GM23248 (cell line): ENCODE data around the gene PSD4. TPM values are rescaled to one million over a fixed set of nuclear protein-coding genes. Genes with fewer than 3 reads are reported as not detected.

Experiments used
- DNase-seq: peaks from one replicate; pipeline ENCODE4 v3.0.0-alpha.2; 2015
- H2AFZ ChIP-seq: fragments of 200-600 bp; sonication (generic); 2 replicates; pipeline ENCODE4 v1.6.1; 2016; ENCODE audit warnings: antibody characterized with exemption
- H3F3A ChIP-seq: fragments of 200-600 bp; sonication (generic); 2 replicates; pipeline ENCODE4 v1.6.1; 2016; ENCODE audit warnings: mild to moderate bottlenecking, antibody characterized with exemption, mixed run types; ENCODE audit not compliant: insufficient read depth
- H3K27ac ChIP-seq: fragments of 200-600 bp; sonication (generic); 2 replicates; pipeline ENCODE4 v1.5.1; 2016; ENCODE audit warnings: mild to moderate bottlenecking
- H3K27me3 ChIP-seq: fragments of 200-600 bp; sonication (generic); replicated peaks from 2 replicates; pipeline ENCODE4 v1.6.1; 2016; ENCODE audit warnings: mild to moderate bottlenecking; ENCODE audit not compliant: insufficient read depth
- H3K36me3 ChIP-seq: fragments of 200-600 bp; sonication (generic); 2 replicates; pipeline ENCODE4 v1.6.1; 2016; ENCODE audit warnings: low read depth, mild to moderate bottlenecking
- H3K4me1 ChIP-seq: fragments of 200-600 bp; sonication (generic); 2 replicates; pipeline ENCODE4 v1.6.1; 2016; ENCODE audit warnings: mild to moderate bottlenecking; ENCODE audit not compliant: insufficient read depth
- H3K4me2 ChIP-seq: fragments of 200-600 bp; sonication (generic); one replicate; pipeline ENCODE4 v1.6.1; 2016; ENCODE audit warnings: mild to moderate bottlenecking; ENCODE audit not compliant: unreplicated experiment
- H3K4me3 ChIP-seq: fragments of 200-600 bp; sonication (generic); 2 replicates; pipeline ENCODE4 v1.5.1; 2016; ENCODE audit warnings: mild to moderate bottlenecking
- H3K79me2 ChIP-seq: fragments of 200-600 bp; sonication (generic); 2 replicates; pipeline ENCODE4 v1.6.1; 2016; ENCODE audit warnings: mild to moderate bottlenecking; ENCODE audit not compliant: insufficient read depth
- H3K9ac ChIP-seq: fragments of 200-600 bp; sonication (generic); 2 replicates; pipeline ENCODE4 v1.6.1; 2016; ENCODE audit warnings: mild to moderate bottlenecking
- H3K9me2 ChIP-seq: fragments of 200-600 bp; sonication (generic); 2 replicates; pipeline ENCODE4 v1.6.1; 2016; ENCODE audit warnings: mixed run types, mild to moderate bottlenecking, moderate library complexity; ENCODE audit not compliant: insufficient read depth
- H3K9me3 ChIP-seq: fragments of 200-600 bp; sonication (generic); one replicate; pipeline ENCODE4 v1.6.1; 2017; ENCODE audit warnings: low read depth
- H4K20me1 ChIP-seq: fragments of 200-600 bp; sonication (generic); 2 replicates; pipeline ENCODE4 v1.6.0; 2016; ENCODE audit not compliant: insufficient read depth
- EZH2 ChIP-seq: fragments of 200-600 bp; sonication (generic); IDR thresholded peaks from 2 replicates; pipeline ENCODE4 v1.6.1; 2018; ENCODE audit warnings: antibody characterized with exemption, mild to moderate bottlenecking; ENCODE audit not compliant: insufficient read depth, poor library complexity, severe bottlenecking
- EZH2phosphoT487 ChIP-seq: fragments of 200-600 bp; sonication (generic); IDR thresholded peaks from 2 replicates; pipeline ENCODE4 v1.6.1; 2018; ENCODE audit warnings: antibody characterized with exemption, moderate library complexity, mild to moderate bottlenecking, low read depth; ENCODE audit not compliant: insufficient read depth
- WGBS, 2 experiments: methylation state at CpG; one replicate each; pipeline ENCODE4 v1.1.6; 2015 to 2017; ENCODE audit warnings: low lambda C conversion rate in 2 of 2, low coverage in 1 of 2; ENCODE audit errors: missing lambda C conversion rate in 2 of 2; 5-methylcytosine and 5-hydroxymethylcytosine counted together
- in situ Hi-C: fragments of 300-500 bp; cut with MboI; formaldehyde crosslinking; loops from 2 replicates; pipeline ENCODE4 v1.15.0; 2020
- polyA plus RNA-seq: library from polyadenylated mRNA; unstranded; fragments of >200 nt; fragmentation: Nextera tagmentation; extraction: Ambion mirVana; gene quantifications from 2 replicates; pipeline ENCODE4 v1.2.1, GENCODE V29; 2016
- total RNA-seq: library from RNA; depleted of rRNA; stranded (reverse); fragments of >200 nt; shearing (Covaris generic); gene quantifications from 2 replicates; pipeline ENCODE4 v1.2.3, GENCODE V29; 2014

PSD4 gene
- total and polyA plus RNA-seq, 2 experiments from 2014 or later: 1.1 to 6.1 TPM

GRCh38 chr2:113246606-113247005 is 72.8 kb downstream of the PSD4 start:
- Histone ChIP-seq H3K9me3 (no peaks in the 10 kb centered on the region), H4K20me1 (no peaks in the 10 kb centered on the region), H3K79me2 (peaks cover 61% of the 10 kb centered on the region), H3K27me3 (no peaks in the 10 kb centered on the region), H3K4me1 (peaks cover 14% of the 10 kb centered on the region), H3F3A (0 out of 2 replicates have a peak, but pooled peaks cover 7% of the 10 kb centered on the region), H3K4me3 (no peak overlapping the region), H3K9me2 (no peaks in the 10 kb centered on the region), H3K36me3 (no peaks in the 10 kb centered on the region; the same call in 1 of the 2 replicates), H2AFZ (no peak overlapping the region), H3K9ac (no peak overlapping the region), H3K27ac (no peak overlapping the region), H3K4me2 (no peak overlapping the region)
- in situ Hi-C loops: no loop called here
- TF ChIP-seq EZH2 (no peak), EZH2phosphoT487 (no peak)
- DNase-seq: no peak
- 89 to 91% methylated on average over 14 of the region's 14 CpGs for WGBS, 2 experiments

GRCh38 chr2:113248997-113249770 is 75.4 kb downstream of the PSD4 start:
- in situ Hi-C loops: no loop called here
- DNase-seq: peak; percentile 80
- Histone ChIP-seq H3K27me3 (no peaks in the 10 kb centered on the region), H4K20me1 (no peaks in the 10 kb centered on the region), H2AFZ (peak overlapping the region; percentile 47), H3K9me2 (no peaks in the 10 kb centered on the region), H3K9me3 (no peaks in the 10 kb centered on the region), H3F3A (0 out of 2 replicates have a peak, but pooled peaks cover 4% of the 10 kb centered on the region), H3K36me3 (no peaks in the 10 kb centered on the region), H3K9ac (no peak overlapping the region), H3K4me2 (no peak overlapping the region), H3K27ac (no peak overlapping the region), H3K79me2 (peaks cover 40% of the 10 kb centered on the region; the same call in 1 of the 2 replicates), H3K4me1 (peaks cover 10% of the 10 kb centered on the region; the same call in 1 of the 2 replicates), H3K4me3 (no peak overlapping the region)
- 37 to 39% methylated on average over 10 of the region's 10 CpGs for WGBS, 2 experiments
- TF ChIP-seq EZH2 (no peak), EZH2phosphoT487 (no peak)

GRCh38 chr2:113251118-113251517 is 77.3 kb downstream of the PSD4 start:
- Histone ChIP-seq H3K36me3 (no peaks in the 10 kb centered on the region), H3K27me3 (no peaks in the 10 kb centered on the region), H3K4me3 (no peak overlapping the region), H3K4me1 (peaks cover 17% of the 10 kb centered on the region; the same call in 1 of the 2 replicates), H3K4me2 (no peak overlapping the region), H3F3A (no peaks in the 10 kb centered on the region), H4K20me1 (no peaks in the 10 kb centered on the region), H3K79me2 (peaks cover 28% of the 10 kb centered on the region; the same call in 1 of the 2 replicates), H3K9me3 (no peaks in the 10 kb centered on the region), H3K9me2 (no peaks in the 10 kb centered on the region), H3K9ac (no peak overlapping the region), H3K27ac (no peak overlapping the region), H2AFZ (no peak overlapping the region)
- TF ChIP-seq EZH2phosphoT487 (no peak), EZH2 (no peak)
- 87 to 88% methylated on average over 5 to 7 of the region's 7 CpGs for WGBS, 2 experiments
- in situ Hi-C loops: loop anchor here (25.0 kb wide), 1 partner anchor 111 kb away; no protein-coding TSS in a partner anchor
- DNase-seq: no peak

GRCh38 chr2:113252047-113252590 is 78.3 kb downstream of the PSD4 start:
- Histone ChIP-seq H4K20me1 (no peaks in the 10 kb centered on the region), H3K79me2 (peaks cover 22% of the 10 kb centered on the region; the same call in 1 of the 2 replicates), H3K36me3 (no peaks in the 10 kb centered on the region), H3K27ac (no peak overlapping the region), H3K4me1 (peaks cover 19% of the 10 kb centered on the region), H3F3A (no peaks in the 10 kb centered on the region), H3K9me2 (no peaks in the 10 kb centered on the region), H3K9me3 (no peaks in the 10 kb centered on the region), H3K9ac (no peak overlapping the region), H2AFZ (no peak overlapping the region), H3K4me3 (no peak overlapping the region), H3K4me2 (no peak overlapping the region), H3K27me3 (no peaks in the 10 kb centered on the region)
- WGBS, 2 experiments: 98% methylated on average over 3 of the region's 3 CpGs
- TF ChIP-seq EZH2phosphoT487: no peak
- no peak for TF ChIP-seq EZH2
- in situ Hi-C loops: loop anchor here (25.0 kb wide), 1 partner anchor 110 kb away; no protein-coding TSS in a partner anchor
- no peak for DNase-seq
